IMR-90 (cell line): ENCODE data around the gene GCH1. TPM values are rescaled to one million over a fixed set of nuclear protein-coding genes. Genes with fewer than 3 reads are reported as not detected.

Experiments
- ATAC-seq: fragments of 200-7000 bp; cut with Tn5 transposase; 2 replicates; pipeline ENCODE4 v1.9.1; 2020; ENCODE audit warnings: low read depth, mild to moderate bottlenecking, moderate library complexity
- BruUV-seq: library from RNA; stranded (reverse); fragments of 400-500 nt; replicated peaks from 2 replicates; lab custom pipeline; 2021; lab: Mats Ljungman, UMichigan
- CTCF ChIA-PET: fragments of 300-600 bp; formaldehyde crosslinking; extraction: SDS; loops from one replicate; lab custom pipeline; 2021; ENCODE audit warnings: antibody characterized with exemption; lab: Yijun Ruan, JAX
- POLR2A ChIA-PET: fragments of 300-600 bp; sonication (Branson Sonifier 250); formaldehyde crosslinking; loops from one replicate; lab custom pipeline; 2022; ENCODE audit warnings: antibody characterized with exemption; ENCODE audit not compliant: unreplicated experiment; lab: Charles Lee
- DNase-seq: peaks from one replicate; pipeline ENCODE4 v3.0.0; 2013
- H2AFZ ChIP-seq: replicated peaks from 2 replicates; pipeline ENCODE3; 2013; ENCODE audit warnings: low read length, mild to moderate bottlenecking; ENCODE audit not compliant: poor library complexity
- H2AK5ac ChIP-seq: 2 replicates; pipeline ENCODE4 v1.6.1; 2013; ENCODE audit warnings: low read depth, low read length, inconsistent platforms
- H2AK9ac ChIP-seq: replicated peaks from 2 replicates; pipeline ENCODE3; 2013; ENCODE audit warnings: mild to moderate bottlenecking, low read depth, low read length, moderate library complexity; ENCODE audit not compliant: poor library complexity
- H2BK120ac ChIP-seq: 2 replicates; pipeline ENCODE4 v1.6.1; 2013; ENCODE audit warnings: low read depth, low read length, inconsistent platforms
- H2BK15ac ChIP-seq: 3 replicates; pipeline ENCODE4 v1.6.1; 2013; ENCODE audit warnings: low read depth, low read length, inconsistent platforms
- H2BK20ac ChIP-seq: 2 replicates; pipeline ENCODE4 v1.6.1; 2013; ENCODE audit warnings: low read depth, mild to moderate bottlenecking, inconsistent platforms, low read length, moderate library complexity
- H2BK5ac ChIP-seq: 2 replicates; pipeline ENCODE4 v1.6.1; 2013; ENCODE audit warnings: mild to moderate bottlenecking, low read depth, low read length, inconsistent platforms; ENCODE audit not compliant: poor library complexity, severe bottlenecking
- H3K14ac ChIP-seq: replicated peaks from 2 replicates; pipeline ENCODE4 v1.6.1; 2013; ENCODE audit warnings: low read depth, low read length, inconsistent platforms
- H3K18ac ChIP-seq: 2 replicates; pipeline ENCODE4 v1.6.1; 2013; ENCODE audit warnings: low read depth, low read length, control low read depth
- H3K23ac ChIP-seq: 2 replicates; pipeline ENCODE4 v1.6.1; 2013; ENCODE audit warnings: low read depth, low read length, inconsistent platforms
- H3K27ac ChIP-seq: 2 replicates; pipeline ENCODE4 v1.5.1; 2013; ENCODE audit warnings: mild to moderate bottlenecking, control low read depth, low read length; ENCODE audit not compliant: insufficient read depth
- H3K27me3 ChIP-seq: 2 replicates; pipeline ENCODE4 v1.6.1; 2013; ENCODE audit warnings: low read length; ENCODE audit not compliant: control insufficient read depth, insufficient read depth
- H3K36me3 ChIP-seq: 2 replicates; pipeline ENCODE4 v1.6.1; 2013; ENCODE audit warnings: low read length, mixed read lengths; ENCODE audit not compliant: control insufficient read depth, insufficient read depth
- H3K4ac ChIP-seq: 2 replicates; pipeline ENCODE4 v1.6.1; 2013; ENCODE audit warnings: low read depth, low read length, inconsistent platforms
- H3K4me1 ChIP-seq: 2 replicates; pipeline ENCODE4 v1.6.1; 2013; ENCODE audit warnings: low read length, mixed read lengths; ENCODE audit not compliant: control insufficient read depth, insufficient read depth
- H3K4me2 ChIP-seq: 2 replicates; pipeline ENCODE4 v1.6.1; 2013; ENCODE audit warnings: low read depth, mild to moderate bottlenecking, control low read depth, low read length, moderate library complexity
- H3K4me3 ChIP-seq: 2 replicates; pipeline ENCODE4 v1.5.1; 2013; ENCODE audit warnings: low read depth, mild to moderate bottlenecking, control low read depth, low read length, moderate library complexity; ENCODE audit not compliant: insufficient read depth
- H3K56ac ChIP-seq: 2 replicates; pipeline ENCODE4 v1.6.1; 2013; ENCODE audit warnings: low read length, inconsistent platforms; ENCODE audit not compliant: insufficient read depth; ENCODE audit errors: extremely low read depth
- H3K79me1 ChIP-seq, 2 experiments: 2 replicates each; pipeline ENCODE4 v1.6.1; 2013; ENCODE audit warnings: low read length in 2 of 2, inconsistent platforms in 1 of 2, low read depth in 1 of 2
- H3K9ac ChIP-seq: 2 replicates; pipeline ENCODE4 v1.6.1; 2013; ENCODE audit warnings: low read depth, low read length, control low read depth
- H3K9me1 ChIP-seq: 2 replicates; pipeline ENCODE4 v1.6.1; 2013; ENCODE audit warnings: low read length, inconsistent platforms; ENCODE audit not compliant: insufficient read depth
- H3K9me3 ChIP-seq: 2 replicates; pipeline ENCODE4 v1.6.1; 2013; ENCODE audit warnings: low read length; ENCODE audit not compliant: control insufficient read depth, insufficient read depth
- H4K20me1 ChIP-seq: 2 replicates; pipeline ENCODE4 v1.6.1; 2013; ENCODE audit warnings: low read length, inconsistent platforms; ENCODE audit not compliant: insufficient read depth
- H4K5ac ChIP-seq: 2 replicates; pipeline ENCODE4 v1.6.1; 2013; ENCODE audit warnings: mild to moderate bottlenecking, low read depth, low read length, control low read depth
- H4K8ac ChIP-seq, 2 experiments: 2 replicates each; pipeline ENCODE4 v1.6.1; 2013; ENCODE audit warnings: low read depth in 2 of 2, low read length in 2 of 2, control low read depth in 1 of 2, inconsistent platforms in 1 of 2
- H4K91ac ChIP-seq: 2 replicates; pipeline ENCODE4 v1.6.1; 2013; ENCODE audit warnings: low read depth, low read length, inconsistent platforms; ENCODE audit not compliant: insufficient read depth
- MAFK ChIP-seq: IDR thresholded peaks from 2 replicates; pipeline ENCODE4 v1.6.1; 2012; ENCODE audit warnings: low read depth, low read length, improper control_type of control experiment
- WGBS, 2 experiments: methylation state at CpG; one replicate each; pipeline versions ENCODE4 v1.1.5 to v1.1.7; 2013; ENCODE audit warnings: missing lambda C conversion rate in 2 of 2; ENCODE audit not compliant: insufficient read length in 1 of 2; ENCODE audit errors: extremely low coverage in 2 of 2; 5-methylcytosine and 5-hydroxymethylcytosine counted together
- dilution Hi-C: fragments of 300-500 bp; cut with HindIII; formaldehyde crosslinking; loops from one replicate; pipeline ENCODE4 v1.14.3; 2018; ENCODE audit warnings: low sequenced_read_pairs; ENCODE audit not compliant: unreplicated experiment
- in situ Hi-C: fragments of 300-500 bp; cut with MboI; formaldehyde crosslinking; loops from 3 replicates; pipeline ENCODE4 v1.14.3; 2019; ENCODE audit warnings: low sequenced_read_pairs, inconsistent platforms, mixed read lengths
- intact Hi-C: fragments of 100-400 bp; cut with micrococcal nuclease; formaldehyde crosslinking; loops from 2 replicates; pipeline ENCODE4 v1.10.0; 2022
- polyA plus RNA-seq, 3 experiments: library from polyadenylated mRNA; depleted of rRNA; stranded (reverse); fragments of >200 nt; gene quantifications; 2 replicates each; pipeline ENCODE4 v1.2.3, GENCODE V29; 2012; ENCODE audit warnings: low replicate concordance in 1 of 3
- total RNA-seq: library from RNA; depleted of rRNA; stranded (reverse); fragments of >200 nt; gene quantifications from 2 replicates; pipeline ENCODE4 v1.2.3, GENCODE V29; 2012

Gene GCH1
- total and polyA plus RNA-seq, 2 of the 4 experiments (the other 2 are of a cell fraction): 0.54 to 0.74 TPM

GRCh38 chr14:54813081-54813480 lies 89.5 kb downstream of the GCH1 start:
- no peak overlapping the region for H3K18ac ChIP-seq
- no peak overlapping the region for H2BK5ac ChIP-seq
- H3K27me3 ChIP-seq: peaks cover 23% of the 10 kb centered on the region
- CTCF ChIA-PET: no interaction called here
- dilution Hi-C loops: no loop called here
- H2AK9ac ChIP-seq: no peak overlapping the region
- no peak overlapping the region for H2BK20ac ChIP-seq
- TF ChIP-seq MAFK: no peak
- H3K79me1 ChIP-seq: no peaks in the 10 kb centered on the region
- H3K36me3 ChIP-seq: no peaks in the 10 kb centered on the region
- in situ Hi-C loops: no loop called here
- ATAC-seq (no peak), DNase-seq (no peak)
- no peak overlapping the region for H2BK15ac ChIP-seq
- H4K8ac ChIP-seq: no peak overlapping the region
- no peak overlapping the region for H3K4me3 ChIP-seq
- H4K91ac ChIP-seq: no peak overlapping the region
- WGBS, 2 experiments: no CpG with 5 or more reads among the region's 2 CpGs
- H4K5ac ChIP-seq: no peak overlapping the region
- no TSS peak for BruUV-seq
- no peak overlapping the region for H2BK120ac ChIP-seq
- intact Hi-C loops: no loop called here
- no peak overlapping the region for H2AFZ ChIP-seq
- H3K4me2 ChIP-seq: no peak overlapping the region
- no peak overlapping the region for H3K56ac ChIP-seq
- no peak overlapping the region for H3K27ac ChIP-seq
- no peaks in the 10 kb centered on the region for H3K9me3 ChIP-seq
- H3K9ac ChIP-seq: no peak overlapping the region
- no peaks in the 10 kb centered on the region for H4K20me1 ChIP-seq
- H3K14ac ChIP-seq: no peak overlapping the region
- POLR2A ChIA-PET: no interaction called here
- H3K9me1 ChIP-seq: no peaks in the 10 kb centered on the region
- no peak overlapping the region for H2AK5ac ChIP-seq
- H3K4ac ChIP-seq: no peak overlapping the region
- H3K4me1 ChIP-seq: no peaks in the 10 kb centered on the region
- H3K23ac ChIP-seq: no peak overlapping the region
